Measurements from ENCODE around the gene RAP2B. TPM values are rescaled to one million over a fixed set of nuclear protein-coding genes. Genes with fewer than 3 reads are reported as not detected.

Gene RAP2B
- total RNA-seq (2022; extraction: Qiagen RNA extraction), result 7.3 to 8.2 TPM (median 7.7 TPM) in 5 replicates

DNA sequence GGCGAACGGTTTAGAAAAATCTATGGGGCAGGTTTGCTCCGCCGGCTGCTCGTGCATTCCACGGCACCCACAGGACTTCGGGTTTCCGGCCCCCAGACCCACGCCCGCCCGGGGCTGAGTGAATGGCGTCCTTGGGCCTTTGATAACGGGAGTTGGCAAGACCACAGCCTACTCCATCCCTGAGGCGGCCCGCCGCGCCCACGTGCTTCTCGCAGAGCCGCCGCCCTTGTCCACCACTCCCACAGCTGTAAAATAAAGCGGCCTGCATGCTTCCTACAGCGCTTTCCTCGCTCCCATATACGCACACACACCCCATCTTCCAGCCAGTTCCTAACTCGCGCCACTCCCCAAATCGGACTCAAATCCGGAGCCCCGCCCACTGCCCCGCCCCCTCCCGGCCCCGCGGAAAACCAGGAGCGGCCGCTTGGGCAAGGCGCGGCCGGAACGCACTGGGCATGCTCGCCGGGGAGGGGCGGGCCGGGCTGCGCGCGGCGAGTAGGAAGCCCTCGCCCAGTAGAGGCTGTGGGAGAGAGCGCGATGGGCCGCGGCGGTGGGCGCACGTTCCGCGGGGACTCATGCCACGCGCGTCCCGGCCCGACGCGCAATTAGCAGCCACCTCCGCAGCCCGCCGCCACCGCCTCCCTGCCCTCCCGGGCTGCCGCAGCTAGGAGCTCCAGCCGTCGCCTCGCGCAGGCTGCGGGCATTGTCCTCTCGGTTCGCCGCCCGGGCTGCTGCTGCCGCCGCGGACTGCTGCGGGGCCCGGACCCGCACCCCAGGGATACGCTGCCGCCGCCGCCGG is at the start of gene RAP2B:
RAP2B (plus strand) TSS at position 513 of the 799 bp plus-strand sequence. CDS start 468 bp downstream, outside the sequence.

All from A549 treated with AZD2906 at 1 μM for 4 hours (cell line).